Transverse colon (tissue), 4 donors: ENCODE data around the gene ESAM. TPM values are rescaled to one million over a fixed set of nuclear protein-coding genes. Genes with fewer than 3 reads are reported as not detected.
A peak's percentile ranks its signal among the peaks of the same experiment; 100 is the strongest.

Experiments used
- DNase-seq: peaks from one replicate; pipeline ENCODE4 v3.0.0-alpha.2; 2019
- H3K27ac ChIP-seq, 4 donors: fragments of 200-600 bp; sonication (generic); 2 replicates each; pipeline ENCODE4 v1.5.1; 2016 to 2018; ENCODE audit warnings: inconsistent platforms in 4 of 4
- H3K27me3 ChIP-seq: fragments of 200-600 bp; sonication (generic); 2 replicates; pipeline ENCODE4 v1.5.1; 2017; ENCODE audit warnings: inconsistent platforms
- H3K36me3 ChIP-seq, 4 donors: fragments of 200-600 bp; sonication (generic); 2 replicates each; pipeline ENCODE4 v1.5.1; 2017 to 2019; ENCODE audit warnings: inconsistent platforms in 4 of 4
- H3K4me1 ChIP-seq, 4 donors: fragments of 200-600 bp; sonication (generic); 2 replicates each; pipeline ENCODE4 v1.5.1; 2017 to 2020; ENCODE audit warnings: inconsistent platforms in 4 of 4
- H3K4me3 ChIP-seq, 4 donors: fragments of 200-600 bp; sonication (generic); 1 replicate in 1 of 4; 2 replicates in 3 of 4; pipeline versions ENCODE4 v1.5.1 to v1.6.1; 2017 to 2019; ENCODE audit warnings: inconsistent platforms in 4 of 4
- H3K9me3 ChIP-seq, 2 donors: fragments of 200-600 bp; sonication (generic); 2 replicates each; pipeline ENCODE4 v1.5.1; 2017 to 2019; ENCODE audit warnings: inconsistent platforms in 2 of 2
- CTCF ChIP-seq, 5 experiments: fragments of 200-600 bp in 3 of 5; fragments of 450-650 bp in 2 of 5; sonication (generic) in 3 of 5; IDR thresholded peaks; 1 replicate in 2 of 5; 2 replicates in 3 of 5; pipeline ENCODE4 v1.5.1; 2016 to 2017; ENCODE audit warnings: antibody characterized with exemption in 5 of 5, inconsistent platforms in 3 of 5, mild to moderate bottlenecking in 2 of 5, moderate library complexity in 1 of 5
- EP300 ChIP-seq: sonication (generic); formaldehyde crosslinking; IDR thresholded peaks from one replicate; pipeline ENCODE4 v1.6.1; 2017; ENCODE audit warnings: antibody characterized with exemption, low read depth
- POLR2A ChIP-seq: fragments of 450-650 bp; IDR thresholded peaks from one replicate; pipeline ENCODE4 v1.6.1; 2016; ENCODE audit warnings: antibody characterized with exemption, mild to moderate bottlenecking, moderate library complexity
- POLR2AphosphoS5 ChIP-seq, 3 donors: sonication (generic); formaldehyde crosslinking; IDR thresholded peaks; one replicate each; pipeline ENCODE4 v1.6.1; 2016; ENCODE audit warnings: antibody characterized with exemption in 3 of 3
- WGBS, 2 donors: methylation state at CpG; one replicate each; pipeline ENCODE4 v1.1.5; 2018; ENCODE audit warnings: low coverage in 1 of 2; 5-methylcytosine and 5-hydroxymethylcytosine counted together
- in situ Hi-C, 4 donors: fragments of 200-750 bp; cut with MboI; loops; one replicate each; pipeline versions ENCODE4 v1.15.0 to v1.15.1; 2017; ENCODE audit warnings: low sequenced_read_pairs in 3 of 4, low pct_ligation_motif_present in 1 of 4, low pct_unique_long_range_greater_than_20kb in 1 of 4
- intact Hi-C: fragments of 100-400 bp; cut with DNase I; formaldehyde crosslinking; loops from one replicate; pipeline ENCODE4 v1.15.1; 2023; ENCODE audit warnings: low total_unique reads
- total RNA-seq, 4 donors: library from RNA; depleted of rRNA; stranded (reverse); fragments of >200 nt; gene quantifications; one replicate each; pipeline ENCODE4 v1.1.0, GENCODE V29; 2016

Gene ESAM
- total RNA-seq, 4 donors from 2014 or later = 5.8 to 10.1 (median 6.5) TPM

- intact Hi-C loops = no loop called here
- peaks cover 16 to 19% (median 17%) of the 10 kb centered on the region in 4 donors for H3K4me1 ChIP-seq
- peaks cover 52% of the 10 kb centered on the region for H3K27me3 ChIP-seq
- H3K27ac ChIP-seq = no peak overlapping the region
- H3K9me3 ChIP-seq = no peaks in the 10 kb centered on the region
- WGBS, 2 donors = 71 to 85% methylated on average over 15 to 21 of the region's 21 CpGs
- TF ChIP-seq POLR2AphosphoS5 (IDR thresholded peaks at IDR 0.05) = no peak
- H3K36me3 ChIP-seq = no peaks in the 10 kb centered on the region
- DNase-seq = no peak
- in situ Hi-C loops = no loop called here
- peak overlapping the region in 2 of 4 donors; percentile 50 to 83 for H3K4me3 ChIP-seq
These were observed 23.2 kb downstream of the ESAM start for GRCh38 chr11:124738713-124739478.

GRCh38 chr11:124737638-124738305 lies 24.3 kb downstream of the ESAM start:
- no peak for TF ChIP-seq CTCF (IDR thresholded peaks at IDR 0.05)
- no peak for TF ChIP-seq POLR2AphosphoS5 (IDR thresholded peaks at IDR 0.05)
- TF ChIP-seq POLR2A = no peak
- TF ChIP-seq EP300 = no peak
- H3K36me3 ChIP-seq = no peaks in the 10 kb centered on the region
- H3K27ac ChIP-seq = no peak overlapping the region
- H3K4me3 ChIP-seq = no peak overlapping the region
- in situ Hi-C loops = no loop called here
- peaks cover 43% of the 10 kb centered on the region for H3K27me3 ChIP-seq
- peaks cover 16 to 19% (median 17%) of the 10 kb centered on the region in 4 donors for H3K4me1 ChIP-seq
- no peaks in the 10 kb centered on the region for H3K9me3 ChIP-seq
- WGBS, 2 donors = 74 to 80% methylated on average over 1 to 7 of the region's 7 CpGs
- DNase-seq = no peak
- intact Hi-C loops = no loop called here

GRCh38 chr11:124736736-124737135 lies 25.4 kb downstream of the ESAM start:
- Histone ChIP-seq H3K4me1 (peaks cover 16 to 22% (median 19%) of the 10 kb centered on the region in 4 donors), H3K9me3 (no peaks in the 10 kb centered on the region), H3K4me3 (no peak overlapping the region), H3K36me3 (no peaks in the 10 kb centered on the region), H3K27ac (no peak overlapping the region), H3K27me3 (peaks cover 32% of the 10 kb centered on the region)
- TF ChIP-seq POLR2A = no peak
- TF ChIP-seq CTCF (IDR thresholded peaks at IDR 0.05) = no peak
- no peak for TF ChIP-seq EP300
- TF ChIP-seq POLR2AphosphoS5 (IDR thresholded peaks at IDR 0.05) = no peak
- no peak for DNase-seq
- intact Hi-C loops (no loop called here), in situ Hi-C loops (no loop called here)
- 71% methylated on average over 3 of the region's 3 CpGs; no CpG with 5 or more reads in 1 of the 2 donors for WGBS, 2 donors

GRCh38 chr11:124732230-124732629 lies 29.9 kb downstream of the ESAM start:
- WGBS, 2 donors = 77 to 83% methylated on average over 4 of the region's 4 CpGs
- H3K9me3 ChIP-seq = no peaks in the 10 kb centered on the region
- H3K27me3 ChIP-seq = no peaks in the 10 kb centered on the region
- DNase-seq = no peak
- intact Hi-C loops (no loop called here), in situ Hi-C loops (no loop called here)
- no peak overlapping the region for H3K27ac ChIP-seq
- peaks cover 0 to 5% (median 0%) of the 10 kb centered on the region in 4 donors for H3K4me1 ChIP-seq
- no peaks in the 10 kb centered on the region for H3K36me3 ChIP-seq
- TF ChIP-seq EP300 (no peak), CTCF (IDR thresholded peaks at IDR 0.05) (no peak), POLR2AphosphoS5 (IDR thresholded peaks at IDR 0.05) (no peak), POLR2A (no peak)
- no peak overlapping the region for H3K4me3 ChIP-seq
